SU-DHL-6 (cell line): ENCODE data around the gene NAXE.

Experiments
- CTCF ChIP-seq: fragments of 200-600 bp; sonication (generic); IDR thresholded peaks from one replicate; pipeline ENCODE4 v1.5.1; 2017; ENCODE audit warnings: antibody characterized with exemption, mild to moderate bottlenecking, low read length, moderate library complexity; ENCODE audit not compliant: insufficient read depth, poor library complexity, severe bottlenecking
- EZH2phosphoT487 ChIP-seq: fragments of 200-600 bp; sonication (generic), shearing (Covaris generic); conservative IDR thresholded peaks from 2 replicates; pipeline ENCODE4 v1.6.1; 2018; ENCODE audit warnings: mild to moderate bottlenecking, antibody characterized with exemption, low read length, moderate library complexity, mixed read lengths

- TF ChIP-seq CTCF (no peak), EZH2phosphoT487 (no peak)
These were observed 9.8 kb upstream of the NAXE start for GRCh38 chr1:156581661-156582387.
